Measurements from ENCODE around the gene ESRRB.

ESRRB gene

GRCh38 chr14:76446921-76447320 is 71.0 kb downstream of the ESRRB start:
- H3K4me3 ChIP-seq (ENCODE audit: low read length), result no peak overlapping the region
- no peak for DNase-seq (ENCODE audit: low read depth)
- no peak for TF ChIP-seq CTCF (conservative IDR thresholded peaks at IDR 0.05; ENCODE audit: low read depth, low read length)

- TF ChIP-seq CTCF (conservative IDR thresholded peaks at IDR 0.05; ENCODE audit: low read depth, low read length), result no peak
- no peak overlapping the region for H3K4me3 ChIP-seq (ENCODE audit: low read length)
- DNase-seq (ENCODE audit: low read depth), result no peak
Measured at GRCh38 chr14:76450476-76450875, 74.5 kb downstream of the ESRRB start.

- H3K4me3 ChIP-seq (ENCODE audit: low read length), result no peak overlapping the region
- no peak for DNase-seq (ENCODE audit: low read depth)
- peak; percentile 53 for TF ChIP-seq CTCF (conservative IDR thresholded peaks at IDR 0.05; ENCODE audit: low read depth, low read length)
Measured at GRCh38 chr14:76456200-76456599, 80.3 kb downstream of the ESRRB start.

- DNase-seq (ENCODE audit: low read depth), result no peak
- no peak overlapping the region for H3K4me3 ChIP-seq (ENCODE audit: low read length)
- no peak for TF ChIP-seq CTCF (conservative IDR thresholded peaks at IDR 0.05; ENCODE audit: low read depth, low read length)
Measured at GRCh38 chr14:76456891-76457586, 81.1 kb downstream of the ESRRB start.

GRCh38 chr14:76457841-76458240 is 81.9 kb downstream of the ESRRB start:
- DNase-seq (ENCODE audit: low read depth), result no peak
- no peak for TF ChIP-seq CTCF (conservative IDR thresholded peaks at IDR 0.05; ENCODE audit: low read depth, low read length)
- H3K4me3 ChIP-seq (ENCODE audit: low read length), result no peak overlapping the region

- no peak overlapping the region for H3K4me3 ChIP-seq (ENCODE audit: low read length)
- no peak for DNase-seq (ENCODE audit: low read depth)
- TF ChIP-seq CTCF (conservative IDR thresholded peaks at IDR 0.05; ENCODE audit: low read depth, low read length), result no peak
Measured at GRCh38 chr14:76461886-76462285, 85.9 kb downstream of the ESRRB start.

GRCh38 chr14:76462330-76462729 is 86.4 kb downstream of the ESRRB start:
- no peak for DNase-seq (ENCODE audit: low read depth)
- TF ChIP-seq CTCF (conservative IDR thresholded peaks at IDR 0.05; ENCODE audit: low read depth, low read length), result no peak
- no peak overlapping the region for H3K4me3 ChIP-seq (ENCODE audit: low read length)
